Ishikawa (cell line): Measurements from ENCODE around the gene DNAH7.

ENCODE experiments used
- CEBPB ChIP-seq: IDR thresholded peaks from 2 replicates; pipeline ENCODE4 v1.6.1; 2012
- CREB1 ChIP-seq: IDR thresholded peaks from 2 replicates; pipeline ENCODE4 v1.6.1; 2012; ENCODE audit warnings: low read depth
- EGR1 ChIP-seq: IDR thresholded peaks from 2 replicates; pipeline ENCODE4 v1.6.1; 2012
- EP300 ChIP-seq: IDR thresholded peaks from 2 replicates; pipeline ENCODE4 v1.6.1; 2012; ENCODE audit warnings: borderline replicate concordance
- FOXM1 ChIP-seq: IDR thresholded peaks from 2 replicates; pipeline ENCODE4 v1.6.1; 2012; ENCODE audit warnings: low read depth, borderline replicate concordance
- NFIC ChIP-seq: IDR thresholded peaks from 2 replicates; pipeline ENCODE4 v1.6.1; 2012
- RAD21 ChIP-seq: IDR thresholded peaks from 2 replicates; pipeline ENCODE4 v1.6.1; 2012; ENCODE audit warnings: low read depth
- TAF1 ChIP-seq: IDR thresholded peaks from 2 replicates; pipeline ENCODE4 v1.6.1; 2012; ENCODE audit warnings: low read depth, mild to moderate bottlenecking
- TCF12 ChIP-seq: IDR thresholded peaks from 2 replicates; pipeline ENCODE4 v1.6.1; 2012; ENCODE audit warnings: low read depth
- TEAD4 ChIP-seq: IDR thresholded peaks from 2 replicates; pipeline ENCODE4 v1.6.1; 2012
- YY1 ChIP-seq: IDR thresholded peaks from 2 replicates; pipeline ENCODE4 v1.6.1; 2012; ENCODE audit warnings: low read depth
- ZBTB7A ChIP-seq: IDR thresholded peaks from 2 replicates; pipeline ENCODE4 v1.6.1; 2012; ENCODE audit warnings: low read depth
- TF ChIP-seq, protein P1 (sequence below): IDR thresholded peaks from 2 replicates; pipeline ENCODE4 v1.6.1; 2012
- TF ChIP-seq, protein P2 (sequence below): IDR thresholded peaks from 2 replicates; pipeline ENCODE4 v1.6.1; 2012
- TF ChIP-seq, protein P3 (sequence below): IDR thresholded peaks from 2 replicates; pipeline ENCODE4 v1.6.1; 2012; ENCODE audit warnings: low read depth, mild to moderate bottlenecking

DNAH7 gene

DNA sequence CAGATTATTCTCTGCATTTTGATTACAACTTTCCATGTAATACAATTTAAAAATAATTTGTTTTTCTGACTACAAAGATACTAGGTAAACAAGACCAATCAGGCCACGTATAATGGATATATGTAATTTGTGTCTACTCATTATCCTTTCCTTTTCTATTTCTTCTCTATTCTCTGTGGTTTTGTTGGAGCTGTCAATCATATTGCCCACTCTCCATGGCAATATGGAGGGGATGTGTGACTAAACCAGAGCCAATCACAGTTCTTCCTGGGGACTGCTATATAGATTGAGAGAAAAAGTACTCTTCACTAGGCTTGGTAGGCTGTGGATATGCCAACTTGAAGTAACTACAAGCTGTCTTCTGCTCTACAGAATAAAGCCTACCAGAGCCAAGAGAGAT lies 144.7 kb downstream of the DNAH7 start:
- TF ChIP-seq TEAD4 (no peak), CREB1 (no peak), YY1 (no peak)
- TF ChIP-seq, protein P1, sequence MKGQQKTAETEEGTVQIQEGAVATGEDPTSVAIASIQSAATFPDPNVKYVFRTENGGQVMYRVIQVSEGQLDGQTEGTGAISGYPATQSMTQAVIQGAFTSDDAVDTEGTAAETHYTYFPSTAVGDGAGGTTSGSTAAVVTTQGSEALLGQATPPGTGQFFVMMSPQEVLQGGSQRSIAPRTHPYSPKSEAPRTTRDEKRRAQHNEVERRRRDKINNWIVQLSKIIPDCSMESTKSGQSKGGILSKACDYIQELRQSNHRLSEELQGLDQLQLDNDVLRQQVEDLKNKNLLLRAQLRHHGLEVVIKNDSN = no peak

DNA sequence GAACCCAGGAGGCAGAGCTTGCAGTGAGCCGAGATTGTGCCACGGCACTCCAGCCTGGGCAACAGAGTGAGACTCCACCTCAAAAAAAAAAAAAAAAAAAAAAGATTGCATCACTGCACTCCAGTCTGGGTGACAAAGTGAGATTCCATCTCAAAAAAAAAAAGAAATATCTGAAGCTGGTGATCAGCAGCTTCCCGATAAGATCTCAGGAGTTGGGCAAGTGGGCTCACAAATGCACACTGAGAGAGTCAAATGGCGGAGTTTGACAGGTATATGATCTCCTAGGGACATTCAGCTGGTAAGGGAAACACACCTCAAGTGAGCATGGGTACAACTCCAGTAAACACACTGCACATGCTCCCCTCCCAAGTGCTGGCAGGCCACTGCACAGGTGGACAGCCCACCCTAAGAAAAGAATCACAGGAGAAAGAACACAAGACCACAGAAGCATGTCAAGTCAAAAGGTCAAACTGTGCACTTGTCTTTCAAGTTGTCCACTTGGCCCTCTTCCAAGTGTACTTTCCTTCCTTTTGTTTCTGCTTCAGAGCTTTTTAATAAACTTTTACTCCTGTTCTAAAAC lies 151.5 kb downstream of the DNAH7 start:
- TF ChIP-seq NFIC = 0 out of 2 replicates have a peak, but pooled peaks have one; percentile 12

DNA sequence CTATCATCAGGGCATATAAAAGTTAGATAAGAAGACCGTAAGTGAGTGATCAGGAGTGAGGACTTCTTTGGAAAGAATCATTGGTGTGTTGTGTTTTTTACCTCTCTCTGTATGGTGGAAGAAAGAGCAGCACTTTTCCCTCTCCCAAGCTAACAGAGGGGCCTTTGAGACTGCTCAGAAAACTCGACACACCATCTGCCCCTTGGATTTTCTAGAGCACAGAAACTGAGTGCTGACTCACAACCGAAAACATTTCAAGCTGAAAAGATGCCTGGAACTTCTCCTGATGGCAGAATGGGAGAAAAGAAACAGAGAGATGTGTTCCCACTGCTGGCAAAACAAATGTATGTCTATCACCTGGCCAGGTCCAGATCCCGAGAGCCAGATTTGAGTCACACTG lies 156.6 kb downstream of the DNAH7 start:
- TF ChIP-seq, protein P1 = no peak
- TF ChIP-seq CREB1 (no peak), ZBTB7A (no peak), TEAD4 (no peak), EGR1 (no peak), NFIC (no peak), TCF12 (no peak), YY1 (no peak), RAD21 (no peak), EP300 (no peak), TAF1 (no peak), FOXM1 (no peak), CEBPB (no peak)
- TF ChIP-seq, protein P2, sequence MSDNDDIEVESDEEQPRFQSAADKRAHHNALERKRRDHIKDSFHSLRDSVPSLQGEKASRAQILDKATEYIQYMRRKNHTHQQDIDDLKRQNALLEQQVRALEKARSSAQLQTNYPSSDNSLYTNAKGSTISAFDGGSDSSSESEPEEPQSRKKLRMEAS = no peak
- TF ChIP-seq, protein P3, sequence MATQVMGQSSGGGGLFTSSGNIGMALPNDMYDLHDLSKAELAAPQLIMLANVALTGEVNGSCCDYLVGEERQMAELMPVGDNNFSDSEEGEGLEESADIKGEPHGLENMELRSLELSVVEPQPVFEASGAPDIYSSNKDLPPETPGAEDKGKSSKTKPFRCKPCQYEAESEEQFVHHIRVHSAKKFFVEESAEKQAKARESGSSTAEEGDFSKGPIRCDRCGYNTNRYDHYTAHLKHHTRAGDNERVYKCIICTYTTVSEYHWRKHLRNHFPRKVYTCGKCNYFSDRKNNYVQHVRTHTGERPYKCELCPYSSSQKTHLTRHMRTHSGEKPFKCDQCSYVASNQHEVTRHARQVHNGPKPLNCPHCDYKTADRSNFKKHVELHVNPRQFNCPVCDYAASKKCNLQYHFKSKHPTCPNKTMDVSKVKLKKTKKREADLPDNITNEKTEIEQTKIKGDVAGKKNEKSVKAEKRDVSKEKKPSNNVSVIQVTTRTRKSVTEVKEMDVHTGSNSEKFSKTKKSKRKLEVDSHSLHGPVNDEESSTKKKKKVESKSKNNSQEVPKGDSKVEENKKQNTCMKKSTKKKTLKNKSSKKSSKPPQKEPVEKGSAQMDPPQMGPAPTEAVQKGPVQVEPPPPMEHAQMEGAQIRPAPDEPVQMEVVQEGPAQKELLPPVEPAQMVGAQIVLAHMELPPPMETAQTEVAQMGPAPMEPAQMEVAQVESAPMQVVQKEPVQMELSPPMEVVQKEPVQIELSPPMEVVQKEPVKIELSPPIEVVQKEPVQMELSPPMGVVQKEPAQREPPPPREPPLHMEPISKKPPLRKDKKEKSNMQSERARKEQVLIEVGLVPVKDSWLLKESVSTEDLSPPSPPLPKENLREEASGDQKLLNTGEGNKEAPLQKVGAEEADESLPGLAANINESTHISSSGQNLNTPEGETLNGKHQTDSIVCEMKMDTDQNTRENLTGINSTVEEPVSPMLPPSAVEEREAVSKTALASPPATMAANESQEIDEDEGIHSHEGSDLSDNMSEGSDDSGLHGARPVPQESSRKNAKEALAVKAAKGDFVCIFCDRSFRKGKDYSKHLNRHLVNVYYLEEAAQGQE = no peak

DNA sequence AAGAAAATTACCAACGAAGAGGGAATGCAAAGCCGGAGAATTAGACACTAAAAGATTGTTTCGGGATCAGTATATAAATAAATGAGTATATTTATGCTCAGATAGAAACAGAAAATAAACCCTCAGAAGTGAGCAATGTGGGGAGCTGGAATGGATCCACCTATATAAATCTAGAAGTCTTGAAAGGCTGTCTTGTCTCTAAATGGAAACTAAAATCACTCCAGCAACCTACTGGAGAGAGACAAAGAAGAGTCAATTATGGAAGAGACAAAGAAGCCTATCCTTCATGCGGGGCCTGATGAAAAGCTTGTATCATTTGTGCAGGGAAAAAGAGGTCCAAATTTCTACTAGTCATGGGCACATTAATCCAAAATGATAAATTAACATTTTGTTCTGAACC lies 158.1 kb downstream of the DNAH7 start:
- TF ChIP-seq EP300 (no peak), TCF12 (no peak), CREB1 (no peak)
- TF ChIP-seq, protein P2 = no peak

DNA sequence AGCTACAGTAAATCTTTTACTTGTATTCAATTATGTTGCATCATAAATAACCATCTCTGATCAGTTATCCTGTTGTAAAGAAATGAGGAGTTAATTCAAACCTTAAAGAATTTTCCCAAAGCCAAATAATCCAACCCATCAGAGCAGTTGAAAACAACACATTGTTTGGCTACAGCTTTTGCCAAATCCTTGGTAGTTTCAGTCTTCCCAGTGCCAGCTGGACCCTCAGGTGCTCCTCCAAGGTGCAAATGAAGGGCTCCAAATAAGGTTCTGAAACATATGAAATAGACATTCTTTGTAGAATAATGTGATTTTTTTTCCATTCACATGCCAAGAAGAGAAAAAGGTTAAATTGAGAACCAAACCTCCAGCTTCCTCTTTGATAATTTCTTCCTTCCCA lies 158.7 kb downstream of the DNAH7 start:
- TF ChIP-seq CEBPB = no peak
- TF ChIP-seq TAF1 = no peak

DNA sequence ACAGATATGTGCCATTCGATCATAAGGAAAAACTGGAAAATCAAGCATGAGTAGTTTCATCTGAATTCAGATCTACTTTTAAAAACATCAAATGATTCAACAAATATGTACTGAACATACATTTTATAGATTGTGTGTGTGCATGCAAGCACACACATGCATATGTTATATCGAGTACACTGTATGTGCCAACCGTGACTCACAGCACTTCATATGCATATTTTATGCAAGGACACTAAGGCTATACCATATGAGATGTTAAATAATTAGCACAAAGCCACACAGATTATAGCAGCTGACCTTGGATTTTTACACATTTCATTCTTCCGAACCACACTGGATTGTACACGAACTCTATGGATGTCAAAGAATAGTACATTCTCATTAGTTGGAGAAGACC lies 161.2 kb downstream of the DNAH7 start:
- TF ChIP-seq, protein P3 = no peak
- TF ChIP-seq NFIC = no peak

DNA sequence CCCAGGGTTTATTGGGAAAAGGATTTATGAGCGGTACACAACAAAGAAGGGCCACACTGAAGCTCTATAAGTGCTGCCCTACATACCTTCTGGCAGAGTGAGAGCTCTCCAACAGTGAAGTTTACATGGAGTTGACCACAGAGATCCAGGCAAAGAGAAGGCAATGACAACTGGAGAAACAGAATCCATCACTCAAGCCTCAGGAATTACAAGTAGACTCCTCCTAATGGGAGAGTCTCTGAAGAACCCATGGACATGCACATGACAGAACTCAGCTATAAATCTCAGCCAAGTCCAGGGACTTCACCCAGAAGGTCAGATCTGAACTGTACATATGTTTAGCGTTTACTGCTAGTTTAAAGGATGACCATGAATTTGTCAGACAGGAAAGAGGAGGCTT lies 164.7 kb downstream of the DNAH7 start:
- no peak for TF ChIP-seq FOXM1
- TF ChIP-seq, protein P2 = no peak
- TF ChIP-seq TAF1 = no peak
- TF ChIP-seq TCF12 = no peak
- TF ChIP-seq, protein P3 = no peak
- TF ChIP-seq, protein P1 = no peak
- no peak for TF ChIP-seq TEAD4
